Immature natural killer cell (primary cell): ENCODE results near the gene TMEM86B. TPM values are rescaled to one million over a fixed set of nuclear protein-coding genes. Genes with fewer than 3 reads are reported as not detected.
A peak's percentile ranks its signal among the peaks of the same experiment; 100 is the strongest.

Source experiments
- DNase-seq, 3 donors: peaks; one replicate each; pipeline ENCODE4 v3.0.0; 2022; ENCODE audit warnings: mixed read lengths in 1 of 3
- H3K27ac Mint-ChIP-seq, 6 donors: one replicate each; pipeline ENCODE4 v1.8.0; 2020; ENCODE audit warnings: mixed read lengths in 6 of 6, mild to moderate bottlenecking in 5 of 6, inconsistent platforms in 4 of 6, moderate library complexity in 3 of 6
- H3K27me3 Mint-ChIP-seq, 3 donors: one replicate each; pipeline ENCODE4 v1.8.0; 2020 to 2021; ENCODE audit warnings: low read depth in 3 of 3, mild to moderate bottlenecking in 3 of 3, mixed read lengths in 3 of 3, moderate library complexity in 3 of 3, inconsistent platforms in 1 of 3
- H3K36me3 Mint-ChIP-seq, 3 donors: one replicate each; pipeline ENCODE4 v1.8.0; 2020; ENCODE audit warnings: mixed read lengths in 3 of 3, inconsistent platforms in 2 of 3, mild to moderate bottlenecking in 2 of 3
- H3K4me1 Mint-ChIP-seq, 2 donors: one replicate each; pipeline ENCODE4 v1.8.0; 2020; ENCODE audit warnings: inconsistent platforms in 2 of 2, mild to moderate bottlenecking in 2 of 2, mixed read lengths in 2 of 2, moderate library complexity in 1 of 2
- H3K4me3 Mint-ChIP-seq, 5 donors: one replicate each; pipeline ENCODE4 v1.8.0; 2020; ENCODE audit warnings: mild to moderate bottlenecking in 5 of 5, mixed read lengths in 5 of 5, inconsistent platforms in 3 of 5, moderate library complexity in 3 of 5
- H3K9me3 Mint-ChIP-seq, 6 donors: one replicate each; pipeline ENCODE4 v1.8.0; 2020; ENCODE audit warnings: mild to moderate bottlenecking in 6 of 6, mixed read lengths in 6 of 6, inconsistent platforms in 4 of 6, moderate library complexity in 3 of 6
- polyA plus RNA-seq, 3 donors: library from polyadenylated mRNA; unstranded; fragments of 300-500 nt; fragmentation: Illumina TruSeq; gene quantifications; one replicate each; pipeline ENCODE4 v1.2.3, GENCODE V29; 2021

The TMEM86B gene
- 1 to 10 TPM in 1 of 3 donors, under 1 TPM in 1, not detected in 1; 0.59 to 2.4 TPM for polyA plus RNA-seq

- H3K4me1 Mint-ChIP-seq: peaks cover 7 to 11% of the 10 kb centered on the region in 2 donors
- no peak for DNase-seq
- H3K4me3 Mint-ChIP-seq: no peak within 1 kb of the TSS
- no peaks in the 10 kb centered on the region for H3K9me3 Mint-ChIP-seq
- H3K27me3 Mint-ChIP-seq: peaks cover 0 to 4% (median 0%) of the 10 kb centered on the region in 3 donors
- peak within 1 kb of the TSS in 2 of 6 donors; percentile 34 to 53 for H3K27ac Mint-ChIP-seq
- H3K36me3 Mint-ChIP-seq: peaks cover 0 to 9% (median 0%) of the 10 kb centered on the region in 3 donors
These were observed at the start of gene TMEM86B for GRCh38 chr19:55228403-55229031. Gene TMEM86B (minus strand): TSS chr19:55228763. CDS start chr19:55228741, 22 bp downstream.

GRCh38 chr19:55277494-55277893 lies 48.9 kb upstream of the TMEM86B start:
- peaks cover 44 to 54% of the 10 kb centered on the region in 2 donors for H3K4me1 Mint-ChIP-seq
- H3K36me3 Mint-ChIP-seq: peaks cover 0 to 11% (median 6%) of the 10 kb centered on the region in 3 donors
- H3K27ac Mint-ChIP-seq: peak overlapping the region; percentile 92 to 99 (median 96)
- H3K4me3 Mint-ChIP-seq: peak overlapping the region in 4 of 5 donors; percentile 67 to 92 (median 71)
- DNase-seq: no peak
- peaks cover 2 to 15% (median 10%) of the 10 kb centered on the region in 3 donors for H3K27me3 Mint-ChIP-seq
- no peaks in the 10 kb centered on the region for H3K9me3 Mint-ChIP-seq

DNA sequence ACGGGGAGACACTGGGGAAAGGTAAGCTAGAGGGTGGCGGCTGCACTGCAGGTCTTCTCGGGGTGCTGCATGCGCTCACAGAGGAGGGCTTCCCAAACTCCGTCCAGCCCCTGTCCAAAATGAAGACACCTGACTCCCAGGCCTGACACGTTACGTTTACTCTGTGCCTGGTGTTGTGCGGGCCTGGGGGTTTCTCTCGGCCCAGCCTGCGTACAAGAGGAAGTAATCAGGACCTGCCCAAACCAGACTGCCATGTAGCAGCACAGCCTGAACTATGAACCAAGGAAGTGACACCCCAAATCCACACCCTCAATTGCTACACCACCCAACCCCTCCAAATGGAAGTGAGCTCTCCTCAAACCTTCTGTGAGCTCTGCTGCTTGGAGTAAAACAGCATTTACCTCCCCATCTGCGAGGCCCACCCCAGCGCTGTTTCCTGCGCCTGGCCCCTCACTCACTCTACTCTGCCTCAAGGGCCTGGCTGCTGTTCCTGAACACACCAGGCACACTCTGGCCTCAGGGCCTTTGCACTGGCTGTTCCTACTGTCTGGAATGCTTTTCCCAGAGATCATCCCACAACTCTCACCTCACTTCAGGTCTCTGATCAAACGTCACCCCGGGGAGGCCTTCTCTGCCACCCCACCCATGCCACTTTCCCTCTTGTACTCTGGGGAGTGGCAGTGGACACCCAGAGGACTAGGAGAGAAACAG lies 48.3 kb upstream of the TMEM86B start:
- peaks cover 2 to 16% (median 10%) of the 10 kb centered on the region in 3 donors for H3K27me3 Mint-ChIP-seq
- peaks cover 5 to 16% (median 12%) of the 10 kb centered on the region in 3 donors for H3K36me3 Mint-ChIP-seq
- peak; percentile 36 to 56 (median 48) for DNase-seq
- no peaks in the 10 kb centered on the region for H3K9me3 Mint-ChIP-seq
- H3K27ac Mint-ChIP-seq: peak overlapping the region; percentile 92 to 99 (median 96)
- peaks cover 44 to 52% of the 10 kb centered on the region in 2 donors for H3K4me1 Mint-ChIP-seq
- H3K4me3 Mint-ChIP-seq: peak overlapping the region; percentile 67 to 92 (median 73)

GRCh38 chr19:55275851-55276719 lies 47.5 kb upstream of the TMEM86B start:
- peak; percentile 52 to 65 (median 54) for DNase-seq

DNA sequence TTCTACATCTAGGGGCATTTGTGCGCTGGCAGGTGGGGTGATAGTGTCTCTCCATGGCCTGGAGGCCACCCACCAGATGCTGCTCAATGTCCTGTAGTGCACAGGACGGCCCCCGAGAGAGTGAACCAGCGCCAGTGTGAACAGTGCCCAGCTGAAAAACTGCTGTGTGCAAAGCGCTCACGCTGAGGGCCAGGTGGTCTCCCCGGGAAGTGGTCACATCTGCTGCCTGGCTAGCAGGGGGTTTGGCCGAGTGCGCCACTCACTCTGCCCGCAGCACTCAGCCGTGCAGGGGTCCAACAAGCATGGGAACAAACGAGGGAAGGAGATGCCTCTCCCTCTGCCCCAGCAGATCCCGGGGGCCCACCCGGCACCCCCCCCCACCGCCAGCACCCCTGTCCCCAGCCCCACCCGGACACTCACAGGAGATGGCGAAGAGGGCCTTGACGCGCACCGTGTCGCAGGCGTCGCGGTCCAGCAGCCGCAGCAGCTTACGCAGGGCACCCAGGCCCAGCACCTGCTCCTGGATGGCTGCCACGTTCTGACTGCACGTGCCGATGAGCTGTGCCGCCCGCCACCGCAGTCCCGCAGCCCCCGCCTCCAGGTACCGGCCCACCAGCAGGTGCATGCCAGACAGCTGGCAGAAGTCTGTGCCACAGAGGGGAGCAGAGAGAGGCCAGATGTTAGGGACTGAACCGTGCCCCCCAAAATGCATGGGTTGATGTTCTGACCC lies 45.6 kb upstream of the TMEM86B start:
- Mint-ChIP-seq H3K27me3 (peaks cover 0 to 8% (median 0%) of the 10 kb centered on the region in 3 donors), H3K4me3 (no peak overlapping the region), H3K4me1 (peaks cover 29 to 37% of the 10 kb centered on the region in 2 donors), H3K9me3 (peaks cover 0 to 3% (median 0%) of the 10 kb centered on the region in 6 donors), H3K27ac (peak overlapping the region in 1 of 6 donors; percentile 62), H3K36me3 (peaks cover 10 to 26% (median 25%) of the 10 kb centered on the region in 3 donors)
- DNase-seq: no peak

More at GRCh38 chr19:55275851-55276719, 47.5 kb upstream of the TMEM86B start:
- Mint-ChIP-seq H3K9me3 (peaks cover 0 to 1% (median 0%) of the 10 kb centered on the region in 6 donors), H3K4me3 (peak overlapping the region; percentile 67 to 92 (median 73)), H3K27ac (peak overlapping the region; percentile 92 to 99 (median 96)), H3K36me3 (peaks cover 6 to 20% (median 13%) of the 10 kb centered on the region in 3 donors), H3K27me3 (peaks cover 2 to 16% (median 8%) of the 10 kb centered on the region in 3 donors), H3K4me1 (peaks cover 39 to 48% of the 10 kb centered on the region in 2 donors)

DNA sequence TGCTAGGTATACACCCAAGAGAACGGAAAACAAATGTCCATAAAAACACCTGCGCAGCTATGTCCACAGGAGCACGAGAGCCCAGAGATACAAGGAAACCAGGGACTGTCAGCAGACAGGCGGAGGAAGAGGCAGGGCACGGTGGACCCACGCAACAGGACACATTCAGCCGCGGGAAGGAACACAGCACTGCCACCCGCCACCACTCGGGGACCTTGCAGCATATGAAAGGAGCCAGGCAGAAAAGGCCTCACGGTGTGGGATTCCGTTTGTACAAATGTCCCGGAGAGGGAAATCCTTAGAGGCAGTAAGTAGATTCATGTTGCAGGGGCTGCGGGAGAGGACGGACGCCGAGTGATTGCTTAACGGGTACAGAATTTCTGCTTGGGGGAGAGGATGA lies 43.6 kb upstream of the TMEM86B start:
- H3K36me3 Mint-ChIP-seq: peaks cover 10 to 29% (median 23%) of the 10 kb centered on the region in 3 donors
- peaks cover 20 to 25% of the 10 kb centered on the region in 2 donors for H3K4me1 Mint-ChIP-seq
- peaks cover 2 to 4% (median 2%) of the 10 kb centered on the region in 3 donors for H3K27me3 Mint-ChIP-seq
- H3K27ac Mint-ChIP-seq: no peak overlapping the region
- H3K9me3 Mint-ChIP-seq: peaks cover 0 to 3% (median 0%) of the 10 kb centered on the region in 6 donors
- DNase-seq: no peak
- no peak overlapping the region for H3K4me3 Mint-ChIP-seq

GRCh38 chr19:55270172-55270942 lies 41.8 kb upstream of the TMEM86B start:
- H3K4me3 Mint-ChIP-seq: no peak overlapping the region

DNA sequence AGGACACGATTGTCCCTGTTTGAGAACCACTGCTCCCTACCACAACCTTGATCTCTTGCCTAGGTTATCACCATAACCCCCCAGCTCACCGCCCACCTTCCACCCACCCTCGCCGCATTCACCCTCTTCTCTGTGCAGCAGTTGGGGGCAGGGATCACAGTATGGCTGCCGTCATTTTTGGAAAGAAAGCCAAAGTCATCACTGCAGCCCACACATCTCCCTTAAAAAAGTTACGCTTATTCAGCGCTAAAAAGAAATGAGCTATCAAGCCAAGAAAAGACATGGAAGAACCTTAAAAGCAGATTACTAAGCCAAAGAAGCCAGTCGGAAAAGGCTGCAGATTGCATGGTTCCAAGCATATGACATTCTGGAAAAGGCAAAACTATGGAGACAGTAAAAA lies 40.7 kb upstream of the TMEM86B start:
- H3K27ac Mint-ChIP-seq: peak overlapping the region in 1 of 6 donors; percentile 28
- DNase-seq: no peak
- peaks cover 16 to 28% (median 26%) of the 10 kb centered on the region in 3 donors for H3K36me3 Mint-ChIP-seq
- peaks cover 9 to 18% (median 10%) of the 10 kb centered on the region in 3 donors for H3K27me3 Mint-ChIP-seq
- peaks cover 9 to 18% of the 10 kb centered on the region in 2 donors for H3K4me1 Mint-ChIP-seq
- H3K4me3 Mint-ChIP-seq: no peak overlapping the region
- H3K9me3 Mint-ChIP-seq: peaks cover 5 to 9% (median 6%) of the 10 kb centered on the region in 6 donors

More at GRCh38 chr19:55270172-55270942, 41.8 kb upstream of the TMEM86B start:
- Mint-ChIP-seq H3K4me1 (peaks cover 16 to 18% of the 10 kb centered on the region in 2 donors), H3K27ac (no peak overlapping the region), H3K27me3 (peaks cover 9 to 12% (median 10%) of the 10 kb centered on the region in 3 donors), H3K9me3 (peaks cover 5 to 9% (median 6%) of the 10 kb centered on the region in 6 donors), H3K36me3 (peaks cover 16 to 28% (median 26%) of the 10 kb centered on the region in 3 donors)
- no peak for DNase-seq

- Mint-ChIP-seq H3K9me3 (peaks cover 5 to 9% (median 6%) of the 10 kb centered on the region in 6 donors), H3K4me1 (peaks cover 9 to 18% of the 10 kb centered on the region in 2 donors), H3K27ac (peak overlapping the region; percentile 55 to 93 (median 85))
These were observed 38.3 kb upstream of the TMEM86B start for GRCh38 chr19:55266840-55267239.

DNA sequence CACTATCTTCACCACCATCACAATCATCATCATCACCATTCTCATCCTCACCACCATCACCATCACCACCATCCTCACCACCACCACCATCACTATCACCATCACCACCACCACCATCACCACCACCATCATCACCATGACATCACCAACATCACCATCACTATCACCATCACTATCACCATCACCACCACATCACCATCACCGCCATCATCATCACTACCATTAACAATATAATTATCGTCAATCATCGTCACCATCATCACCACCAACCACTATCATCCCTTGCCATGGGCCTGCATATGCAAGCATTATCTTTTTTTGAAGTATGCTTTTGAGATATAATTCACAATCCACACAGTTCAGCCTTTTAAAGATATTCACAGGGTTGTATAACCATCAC lies 37.8 kb upstream of the TMEM86B start:
- Mint-ChIP-seq H3K9me3 (peaks cover 5 to 9% (median 6%) of the 10 kb centered on the region in 6 donors), H3K27me3 (peaks cover 8 to 18% (median 9%) of the 10 kb centered on the region in 3 donors), H3K27ac (peak overlapping the region; percentile 55 to 93 (median 85)), H3K36me3 (peaks cover 10 to 27% (median 21%) of the 10 kb centered on the region in 3 donors), H3K4me3 (peak overlapping the region in 4 of 5 donors; percentile 3 to 66 (median 5)), H3K4me1 (peaks cover 9 to 18% of the 10 kb centered on the region in 2 donors)
- DNase-seq: peak in 1 of 3 donors; percentile 32

More at GRCh38 chr19:55266840-55267239, 38.3 kb upstream of the TMEM86B start:
- Mint-ChIP-seq H3K36me3 (peaks cover 11 to 29% (median 22%) of the 10 kb centered on the region in 3 donors), H3K27me3 (peaks cover 8 to 18% (median 9%) of the 10 kb centered on the region in 3 donors), H3K4me3 (peak overlapping the region in 3 of 5 donors; percentile 5 to 66 (median 5))
- no peak for DNase-seq

DNA sequence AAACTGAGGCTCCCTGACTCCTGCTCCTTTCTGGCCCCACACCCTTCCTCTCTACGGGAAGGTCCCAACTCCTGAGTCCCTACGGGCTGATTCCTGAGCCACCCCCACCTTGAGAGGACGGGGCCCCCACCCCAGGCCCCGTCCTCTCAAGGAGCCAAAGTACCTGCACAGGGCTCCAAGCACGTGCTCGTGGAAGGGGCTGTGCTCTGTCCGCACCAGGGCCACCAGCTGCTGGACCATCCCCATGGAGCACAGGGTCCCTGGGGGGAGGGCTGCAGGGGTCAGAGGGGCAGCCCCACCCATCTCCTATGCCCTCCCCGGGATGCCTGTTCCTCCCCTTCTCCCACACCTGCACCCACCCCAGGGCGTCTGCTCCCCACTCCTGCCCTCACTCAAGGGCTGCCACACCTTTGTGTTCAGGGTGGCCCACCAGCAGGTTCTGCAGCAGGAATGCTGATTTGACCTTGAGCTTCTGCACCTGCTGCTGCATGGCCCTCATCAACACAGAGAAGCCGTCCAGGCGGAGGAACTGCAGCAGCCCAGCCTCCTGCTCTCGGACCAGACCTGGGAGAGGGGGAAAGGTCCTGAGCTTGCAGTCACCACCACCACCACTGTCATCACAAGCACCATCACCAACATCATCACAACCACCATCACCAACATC lies 37.3 kb upstream of the TMEM86B start:
- peak in 1 of 3 donors; percentile 24 for DNase-seq
- peak overlapping the region; percentile 55 to 93 (median 85) for H3K27ac Mint-ChIP-seq
- peak overlapping the region in 3 of 5 donors; percentile 3 to 66 (median 5) for H3K4me3 Mint-ChIP-seq
- peaks cover 3 to 9% (median 6%) of the 10 kb centered on the region in 6 donors for H3K9me3 Mint-ChIP-seq
- H3K27me3 Mint-ChIP-seq: peaks cover 8 to 18% (median 9%) of the 10 kb centered on the region in 3 donors
- H3K4me1 Mint-ChIP-seq: peaks cover 9 to 18% of the 10 kb centered on the region in 2 donors
- peaks cover 10 to 25% (median 20%) of the 10 kb centered on the region in 3 donors for H3K36me3 Mint-ChIP-seq
